ENCODE measurements around the gene ROCK1.

The ROCK1 gene

DNA sequence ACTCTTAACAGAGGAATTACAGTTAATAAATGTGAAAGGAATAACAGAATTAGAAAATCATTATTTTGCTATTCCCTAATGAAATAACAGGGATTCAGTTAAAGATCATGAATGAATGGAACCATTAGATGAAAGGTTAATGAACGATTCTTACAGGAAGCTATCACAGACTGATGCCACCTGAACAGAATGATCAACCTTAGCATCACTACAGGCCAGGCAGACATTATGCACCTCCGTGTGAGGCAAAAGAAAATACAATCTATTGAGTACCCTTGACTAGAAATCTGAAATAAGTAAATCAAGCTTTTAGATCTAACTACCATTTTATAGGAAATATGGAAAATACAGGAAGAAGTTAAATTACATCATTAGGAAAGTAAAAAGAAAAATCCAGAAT is 10.4 kb downstream of the ROCK1 start:
- no peak for DNase-seq

DNA sequence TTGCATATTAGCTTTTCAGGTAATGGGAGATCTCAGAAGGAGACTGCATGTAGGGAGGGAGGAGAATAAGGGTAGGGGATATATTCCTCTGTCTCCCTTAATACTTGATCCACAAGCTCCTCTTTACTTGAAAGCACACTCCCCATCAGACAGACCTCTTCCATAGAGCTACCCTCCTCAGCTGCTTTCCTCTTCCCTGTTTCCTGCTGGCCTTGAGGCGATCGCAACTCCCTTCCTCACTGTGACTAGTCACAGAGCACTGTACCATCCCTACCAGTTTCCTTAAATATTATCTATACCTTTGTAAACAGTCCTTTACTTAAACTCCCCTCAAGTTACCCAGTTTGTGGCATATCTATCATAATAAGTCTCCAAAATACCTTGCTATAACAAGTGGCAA is 10.9 kb downstream of the ROCK1 start:
- DNase-seq = no peak

DNA sequence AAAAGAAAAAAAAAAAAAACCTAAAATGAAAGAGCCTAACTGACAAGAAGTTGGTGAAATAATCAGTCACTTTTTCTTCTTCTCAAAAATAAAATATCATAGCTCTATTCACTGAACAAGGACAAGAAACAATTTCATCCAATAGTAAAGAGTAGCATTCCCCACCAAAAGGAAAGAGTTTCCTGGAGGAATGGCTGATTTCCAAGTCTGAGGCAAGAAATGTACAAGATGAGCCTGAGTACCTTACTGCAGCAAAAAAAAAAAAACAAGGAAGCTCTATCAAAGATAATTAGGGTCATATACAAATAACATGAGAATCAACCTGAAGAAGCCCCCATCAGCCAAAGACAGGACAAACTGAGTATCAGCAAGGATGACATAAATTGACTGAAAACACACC is 11.5 kb downstream of the ROCK1 start:
- DNase-seq = no peak

DNA sequence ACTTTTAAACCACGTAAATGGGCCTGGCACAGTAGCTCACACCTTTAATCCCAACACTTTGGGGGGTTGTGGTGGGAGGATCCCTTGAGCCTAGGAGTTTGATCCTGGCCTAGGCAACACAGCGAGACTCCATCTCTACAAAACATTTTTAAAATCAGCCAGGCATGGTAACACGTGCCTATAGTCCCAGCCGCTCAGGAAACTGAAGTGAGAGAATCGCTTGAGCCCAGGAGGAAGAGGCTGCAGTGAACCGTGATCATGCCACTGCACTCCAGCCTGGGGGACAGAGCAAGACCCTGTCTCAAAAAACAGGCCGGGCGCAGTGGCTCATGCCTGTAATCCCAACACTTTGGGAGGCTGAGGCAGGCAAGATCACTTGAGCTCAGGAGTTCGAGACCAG is 12.2 kb downstream of the ROCK1 start:
- no peak for DNase-seq

DNA sequence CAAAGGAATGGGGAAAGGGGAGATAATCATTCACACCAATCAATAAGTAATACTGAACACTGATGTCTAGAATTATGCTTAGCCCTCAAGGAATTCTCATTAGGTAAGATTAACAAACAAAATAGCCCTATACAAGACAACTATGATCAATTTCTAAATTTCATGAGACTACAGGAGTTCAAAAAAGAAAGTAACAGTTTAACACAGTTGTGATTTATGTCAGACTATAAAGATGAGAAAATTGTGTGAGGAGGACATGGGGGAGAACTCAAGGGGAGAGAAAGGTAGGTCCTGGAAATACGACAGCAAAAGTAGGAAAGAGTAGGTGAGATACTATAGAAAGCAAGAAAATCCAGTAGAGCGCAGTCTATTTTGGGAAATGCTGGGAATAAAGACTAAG is 14.9 kb downstream of the ROCK1 start:
- DNase-seq = no peak

DNA sequence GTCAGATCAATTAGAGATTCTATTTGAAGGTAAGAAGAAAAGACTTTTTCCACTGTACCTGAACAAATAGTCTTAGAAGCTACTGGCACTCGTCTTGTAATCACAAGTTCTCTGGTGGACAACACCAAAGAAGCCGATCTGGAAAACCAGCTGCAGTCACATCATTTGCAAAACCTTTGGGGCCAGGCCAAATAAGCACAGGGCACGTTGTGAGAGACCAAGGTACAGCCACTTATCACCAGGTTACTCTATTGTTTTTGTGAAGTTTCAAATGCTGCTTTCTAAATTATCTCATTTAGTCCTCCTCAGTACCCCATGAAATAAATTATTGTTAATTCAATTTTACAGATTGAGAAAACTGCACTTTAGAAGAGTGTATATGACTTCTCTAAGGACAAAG is 18.5 kb downstream of the ROCK1 start:
- no peak for DNase-seq

DNA sequence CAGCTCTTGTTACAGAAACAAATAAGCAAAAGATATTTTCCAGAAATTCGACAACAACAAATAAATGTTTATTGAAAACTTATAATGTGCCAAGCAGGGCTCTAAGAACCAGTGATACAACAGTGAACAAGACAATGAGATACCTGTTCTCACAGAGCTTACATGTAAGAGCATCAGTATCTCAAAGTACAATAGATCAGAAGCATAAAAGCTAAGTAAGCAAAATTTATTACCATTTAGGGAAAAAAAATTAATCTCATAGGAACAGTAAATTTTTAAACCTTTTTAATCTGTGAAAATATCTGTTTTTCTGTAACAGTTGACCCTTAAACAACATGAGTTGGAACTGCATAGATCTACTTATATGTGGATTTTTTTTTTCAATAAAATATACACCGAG is 20.9 kb downstream of the ROCK1 start:
- no peak for DNase-seq

DNA sequence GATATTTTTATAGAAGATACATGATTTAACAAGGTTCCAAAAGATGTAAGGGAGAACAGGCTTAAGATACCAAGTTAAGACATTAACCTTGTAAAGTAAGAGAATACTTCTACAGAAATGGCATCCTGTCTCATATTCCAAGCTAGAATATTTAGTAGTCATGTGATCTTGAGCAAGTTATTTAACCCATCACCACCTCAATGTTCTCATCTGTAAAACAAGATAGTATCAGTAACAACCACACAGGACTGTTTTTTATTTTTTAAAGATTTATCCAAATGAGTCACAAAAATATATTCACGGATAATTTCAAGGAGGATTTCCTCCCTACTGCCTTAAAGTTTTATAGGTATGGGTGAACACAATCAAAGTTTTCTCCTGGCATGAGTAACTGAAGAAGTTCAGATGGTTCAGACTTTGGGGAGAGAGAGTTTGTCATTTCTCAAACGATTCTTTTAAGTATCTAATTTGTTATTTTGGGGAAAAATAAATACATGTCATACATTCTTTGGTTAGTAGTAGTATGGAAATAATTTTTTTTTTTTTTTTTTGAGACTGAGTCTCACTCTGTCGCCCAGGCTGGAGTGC is 25.9 kb downstream of the ROCK1 start:
- no peak for DNase-seq

DNA sequence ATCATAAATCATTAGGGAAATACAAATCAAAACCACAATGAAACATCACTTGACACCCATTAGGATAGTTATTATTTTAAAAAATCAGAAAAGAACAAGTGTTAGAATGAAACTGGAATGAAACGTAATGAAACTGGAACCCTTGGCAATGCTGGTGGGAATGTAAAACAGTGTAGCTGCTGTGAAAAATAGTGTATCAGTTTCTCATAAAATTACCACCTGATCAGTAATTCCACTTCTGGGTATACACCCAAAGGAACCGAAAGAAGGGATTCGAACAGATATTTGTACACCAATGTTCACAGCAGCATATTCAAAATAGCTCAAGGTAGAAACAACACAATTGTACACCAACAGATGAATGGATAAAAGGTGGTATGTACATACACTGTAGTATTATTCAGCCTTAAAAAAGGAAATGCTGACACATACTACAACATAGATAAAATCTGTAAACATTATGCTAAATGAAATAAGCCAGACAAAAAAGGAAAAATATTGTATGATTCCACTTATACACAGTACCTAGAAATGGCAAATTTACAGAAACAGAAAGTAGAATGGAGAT is 27.0 kb downstream of the ROCK1 start:
- DNase-seq = no peak

DNA sequence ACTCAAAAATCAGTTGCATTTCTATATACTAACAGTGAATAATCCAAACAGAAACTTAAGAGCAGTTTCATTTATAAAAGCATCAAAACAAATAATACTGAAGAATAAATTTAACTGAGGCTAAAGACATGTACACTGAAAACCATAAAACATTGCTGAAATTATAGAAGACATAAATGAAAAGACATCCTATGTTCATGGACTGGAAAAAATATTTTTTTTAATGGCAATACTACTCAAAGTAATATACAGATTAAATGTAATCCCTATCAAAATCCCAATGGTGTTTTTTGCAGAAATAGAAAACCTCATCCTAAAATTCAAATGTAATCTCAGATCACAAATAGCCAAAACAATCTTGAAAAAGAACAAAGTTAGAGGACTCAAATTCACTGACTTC is 28.6 kb downstream of the ROCK1 start:
- DNase-seq = no peak

DNA sequence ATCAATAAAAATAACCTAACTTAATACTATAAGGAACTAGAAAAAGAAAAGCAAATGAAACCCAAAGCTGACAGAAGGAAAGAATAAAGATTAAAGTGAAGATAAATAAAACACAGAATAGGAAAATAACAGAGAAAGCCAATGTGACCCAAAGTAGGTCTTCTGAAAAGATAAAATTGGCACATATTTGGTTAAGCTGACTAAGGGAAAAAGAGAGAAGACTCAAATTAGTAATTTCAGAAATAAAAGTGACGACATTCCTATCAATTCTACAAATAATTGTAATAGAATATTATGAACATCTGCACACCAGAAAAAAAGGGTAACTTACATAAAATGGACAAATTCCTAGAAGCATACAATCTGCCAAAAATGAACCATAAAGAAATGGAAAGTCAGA is 30.2 kb downstream of the ROCK1 start:
- DNase-seq = no peak

DNA sequence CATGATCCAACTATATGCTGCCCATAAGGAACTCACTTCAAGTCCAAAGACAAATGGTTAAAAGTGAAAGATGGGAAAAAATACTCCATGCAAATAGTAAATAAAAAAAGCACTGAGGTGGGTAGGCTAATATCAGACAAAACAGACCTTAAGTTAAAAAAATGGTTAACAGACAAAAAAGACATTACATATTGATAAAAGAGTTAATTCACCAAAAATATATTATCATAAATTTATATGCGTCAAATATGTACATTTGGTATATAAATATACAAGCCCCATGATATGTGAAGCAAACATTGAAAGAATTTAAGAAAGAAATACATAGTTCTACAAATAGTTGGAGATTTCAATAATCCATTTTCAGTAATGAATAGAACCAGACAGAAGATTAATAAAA is 31.0 kb downstream of the ROCK1 start:
- DNase-seq = no peak

DNA sequence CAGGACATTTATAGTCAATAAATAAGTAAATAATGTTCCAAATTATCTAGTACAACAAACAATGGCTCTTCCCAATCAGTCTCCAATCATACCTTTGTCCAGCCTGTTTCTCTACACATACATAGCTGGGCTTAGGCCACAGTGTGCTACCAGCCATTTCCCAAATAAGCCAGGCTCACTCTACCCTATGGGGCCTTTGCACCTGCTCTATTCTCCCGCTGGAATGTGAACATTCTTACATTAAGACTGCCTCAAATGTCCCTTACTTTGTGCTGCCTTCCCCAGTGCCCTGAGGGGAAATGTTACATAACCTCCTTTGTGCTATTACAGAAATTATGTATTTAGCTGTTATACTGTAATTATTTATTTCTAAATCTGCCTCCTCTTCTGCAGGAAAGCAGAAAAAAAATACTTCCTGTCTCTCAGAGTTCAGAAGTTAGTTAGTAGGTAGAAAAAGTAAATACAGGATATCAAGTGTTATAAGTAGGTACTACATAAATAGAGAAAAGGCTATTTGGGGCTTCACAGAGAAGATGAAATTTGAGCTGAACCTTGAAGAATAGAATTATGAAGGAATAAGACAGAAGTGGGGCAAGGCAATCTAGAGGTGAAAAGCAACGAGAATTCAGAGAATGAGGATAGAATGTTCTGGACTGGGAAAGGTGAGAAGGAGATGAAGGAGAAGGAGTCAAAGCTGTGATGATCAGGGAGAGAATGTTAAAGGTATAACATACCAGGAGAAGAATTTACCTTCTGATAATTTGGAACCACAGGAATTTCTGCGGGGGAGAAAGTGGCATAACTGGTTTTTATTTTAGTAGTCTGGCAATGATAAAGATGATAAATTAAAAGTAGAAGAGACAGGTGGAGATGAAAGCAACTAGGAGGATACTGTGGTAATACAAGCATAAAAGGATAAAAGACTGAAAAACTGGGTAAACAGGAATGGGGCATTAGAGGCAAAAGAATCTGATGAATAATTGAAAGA is 37.0 kb downstream of the ROCK1 start:
- no peak for DNase-seq

DNA sequence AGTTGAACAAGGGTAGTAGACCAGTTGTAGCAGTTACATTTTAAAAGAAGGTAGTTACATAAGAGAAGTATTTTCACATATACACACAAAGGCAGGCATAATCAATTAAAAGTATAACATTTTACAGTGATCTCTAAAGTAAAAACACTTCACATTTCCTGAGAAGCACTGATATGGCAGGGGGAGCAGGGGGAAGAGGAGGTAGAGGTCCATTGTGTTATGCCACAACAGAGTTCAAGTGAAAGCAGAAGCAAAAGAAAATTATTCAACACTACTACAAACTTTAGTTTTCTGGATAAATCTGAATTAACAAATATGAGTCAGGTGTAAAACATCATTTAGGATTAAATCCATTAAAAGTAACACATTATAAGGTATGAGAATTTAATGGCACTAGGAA is 38.4 kb downstream of the ROCK1 start:
- DNase-seq = no peak

DNA sequence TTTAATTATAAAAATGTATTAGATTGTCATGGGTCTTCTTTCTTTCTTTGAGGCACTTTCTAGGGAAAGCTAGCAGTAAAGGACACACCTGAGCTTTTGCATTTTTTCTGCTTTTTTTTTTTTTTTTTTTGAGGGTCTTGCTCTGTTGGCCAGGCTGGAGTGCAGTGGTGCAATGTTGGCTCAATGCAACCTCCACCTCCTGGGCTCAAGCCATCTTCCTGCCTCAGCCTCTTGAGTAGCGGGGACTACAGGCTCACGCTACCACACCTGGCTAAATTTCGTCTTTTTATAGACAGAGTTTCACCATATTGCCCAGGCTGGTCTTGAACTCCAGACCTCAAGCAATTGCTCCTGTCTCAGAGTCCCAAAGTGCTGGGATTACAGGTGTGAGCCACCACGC is 40.5 kb downstream of the ROCK1 start:
- DNase-seq = no peak

DNA sequence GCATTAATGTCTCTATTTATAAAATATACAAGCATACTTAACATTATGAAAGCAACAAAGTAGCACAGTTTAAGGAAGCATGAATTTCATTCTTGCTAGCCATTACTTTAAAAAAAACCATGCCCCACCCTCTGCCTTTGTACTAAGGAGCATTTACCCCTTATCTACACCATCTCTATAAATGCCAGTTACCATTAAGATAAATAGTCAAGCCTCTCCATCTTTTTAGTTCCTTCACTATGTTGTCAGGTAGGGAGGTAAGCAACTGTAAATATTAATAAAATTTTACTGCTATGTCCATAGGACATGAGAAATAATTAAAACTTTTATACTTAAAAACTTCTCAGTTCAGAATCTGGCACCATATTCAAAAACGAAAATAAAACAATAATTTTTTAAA is 42.1 kb downstream of the ROCK1 start:
- DNase-seq = no peak

DNA sequence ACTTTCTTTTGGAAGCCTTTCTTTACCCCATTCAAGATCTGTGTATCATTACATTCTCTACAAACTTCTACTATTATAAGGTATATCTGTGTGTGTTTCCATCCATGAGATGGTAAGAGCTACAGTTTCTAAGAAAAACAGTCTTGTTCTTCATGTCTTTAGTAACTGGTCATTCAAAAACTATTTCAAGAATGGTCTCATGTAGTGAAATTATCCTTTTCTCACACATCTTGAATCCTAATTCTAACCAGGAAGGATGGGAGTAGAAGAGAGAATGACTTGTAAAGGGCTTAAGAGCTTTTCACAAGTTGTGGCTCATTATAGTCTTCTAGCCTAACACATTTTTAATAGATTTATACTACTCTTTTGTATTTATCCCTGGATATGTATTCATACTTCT is 47.3 kb downstream of the ROCK1 start:
- no peak for DNase-seq

DNA sequence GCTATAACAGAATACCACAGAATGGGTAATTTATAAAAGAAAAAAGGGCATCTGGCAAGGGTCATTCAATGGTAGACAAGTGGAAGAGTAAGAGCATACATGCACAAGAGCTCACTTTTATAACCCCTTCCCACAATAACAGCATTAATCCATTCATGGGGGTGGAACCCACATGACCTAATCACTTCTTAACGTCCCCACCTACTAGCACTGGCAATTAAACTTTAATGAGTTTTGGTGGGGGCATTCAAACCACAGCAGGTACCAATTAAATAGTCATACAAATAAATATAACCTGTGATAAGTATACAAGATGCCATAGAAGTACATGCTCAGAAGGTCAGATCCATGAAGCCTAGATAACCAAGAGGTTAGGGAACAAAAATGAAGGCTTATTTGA is 48.6 kb downstream of the ROCK1 start:
- no peak for DNase-seq

DNA sequence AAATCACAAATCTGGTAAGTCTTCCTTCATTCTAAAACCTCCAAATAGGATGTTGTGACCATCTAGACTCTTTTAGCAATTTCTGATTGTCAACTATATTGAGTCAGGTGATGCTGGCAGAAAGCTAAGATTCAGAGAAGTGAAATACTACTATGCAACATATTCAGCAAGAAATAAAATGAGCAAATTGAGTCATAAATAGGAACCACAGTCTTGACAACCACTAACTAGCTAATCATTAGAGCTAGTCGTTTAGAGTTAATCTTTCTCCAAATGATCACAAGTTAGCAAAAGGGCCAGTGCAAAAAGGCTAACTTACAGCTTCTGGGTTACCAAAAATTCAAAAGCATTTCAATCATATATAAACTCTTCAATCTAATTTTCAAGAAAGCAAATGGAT is 54.5 kb downstream of the ROCK1 start:
- DNase-seq = no peak

DNA sequence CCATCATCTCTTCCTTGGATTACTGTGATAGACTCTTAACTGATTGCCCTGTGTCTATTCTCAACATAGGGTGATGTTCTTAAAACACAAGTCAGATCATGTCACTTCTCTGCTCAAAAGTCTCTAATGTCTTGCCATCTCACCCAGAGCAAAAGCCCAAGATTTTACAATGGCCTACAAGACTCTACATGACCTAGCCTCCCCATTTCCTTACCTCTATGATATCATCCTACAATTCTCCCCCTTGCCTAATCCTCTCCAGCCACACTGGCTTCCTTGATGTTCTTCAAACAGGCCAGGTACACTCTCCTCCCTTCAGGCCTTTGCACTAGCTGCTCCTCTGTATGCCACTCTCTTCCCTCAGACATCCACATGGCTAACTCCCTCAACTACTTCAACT is 55.1 kb downstream of the ROCK1 start:
- DNase-seq = no peak

DNA sequence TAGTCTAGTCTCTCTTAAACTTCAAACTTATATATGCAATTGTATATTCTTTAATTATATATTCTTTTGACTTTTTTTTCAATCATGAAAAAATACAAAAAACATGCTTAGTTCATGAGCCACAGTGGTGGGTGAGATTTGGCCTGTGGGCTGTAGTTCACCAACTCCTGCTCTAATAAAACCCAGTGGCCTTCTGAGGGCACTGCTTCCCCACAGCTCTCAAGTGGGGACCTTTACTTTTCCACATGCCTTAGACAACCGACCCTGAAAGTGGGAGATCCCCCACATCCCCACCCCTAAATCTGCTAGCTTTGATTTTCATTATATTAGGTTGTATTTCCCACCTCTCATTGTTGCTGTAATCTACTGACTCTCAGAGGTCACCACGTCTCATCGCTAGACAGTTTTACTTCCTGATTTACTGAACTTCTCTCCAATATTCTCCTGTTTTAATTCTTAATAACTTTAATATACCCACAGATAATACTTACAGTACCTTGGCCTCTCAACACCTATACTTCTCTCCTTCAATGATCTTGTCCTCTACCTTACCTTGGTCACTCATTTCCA is 57.3 kb downstream of the ROCK1 start:
- no peak for DNase-seq

DNA sequence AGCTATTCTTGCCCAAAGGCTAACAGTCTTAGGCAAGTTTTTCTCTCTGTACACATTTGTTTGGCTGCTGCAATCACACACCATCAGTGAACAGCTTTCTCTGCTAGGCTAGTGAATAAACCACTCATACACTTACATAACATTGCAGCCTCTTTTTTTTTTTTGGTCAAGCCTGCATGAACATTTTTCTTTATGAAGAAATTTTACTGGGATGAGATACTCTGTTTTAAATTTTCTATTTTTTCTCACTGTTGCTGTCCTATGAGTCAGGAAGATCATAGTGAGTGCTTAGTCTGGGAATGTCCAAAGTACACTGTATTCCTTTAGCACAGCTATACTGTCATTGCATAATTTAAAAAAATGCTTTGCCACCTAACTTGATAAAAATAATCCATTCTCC is 58.5 kb downstream of the ROCK1 start:
- DNase-seq = no peak

DNA sequence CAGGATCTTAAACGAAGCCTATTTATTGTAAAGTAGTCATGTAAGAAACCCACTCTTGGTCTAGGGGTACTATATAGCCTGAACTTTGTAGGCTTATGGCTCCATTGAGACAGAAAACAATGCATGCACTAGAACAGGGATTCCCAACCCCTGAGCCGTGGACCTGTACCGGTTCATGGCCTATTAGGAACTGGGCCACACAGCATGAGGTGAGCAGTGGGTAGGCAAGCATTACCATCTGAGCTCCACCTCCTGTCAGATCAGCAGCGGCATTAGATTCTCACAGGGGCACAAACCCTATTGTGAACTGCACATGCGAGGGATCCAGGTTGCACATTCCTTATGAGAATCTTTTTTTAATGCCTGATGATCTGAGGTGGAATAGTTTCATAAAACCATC is 59.2 kb downstream of the ROCK1 start:
- no peak for DNase-seq

DNA sequence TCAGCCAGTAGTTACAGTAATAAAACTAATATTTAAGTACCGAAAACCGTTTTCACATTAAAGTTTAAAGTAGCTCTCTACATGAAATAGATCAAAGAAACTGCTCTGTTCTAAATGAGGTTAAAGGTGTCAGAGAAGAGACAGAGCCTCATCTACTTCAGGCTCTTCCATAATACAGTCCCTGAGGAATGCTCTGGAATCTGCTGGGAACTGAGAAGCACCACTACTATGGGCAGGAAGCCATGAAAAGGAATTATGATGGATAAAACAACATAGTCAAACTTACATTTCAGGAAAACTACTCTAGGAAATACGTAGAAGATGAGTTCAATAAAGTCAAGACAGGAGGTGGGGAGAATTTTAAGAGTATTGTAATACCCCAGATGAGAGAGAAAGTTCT is 60.0 kb downstream of the ROCK1 start:
- no peak for DNase-seq

Data from NCI-H1930 (cell line).